Dedifferentiated amniotic fluid mesenchymal stem cell (primary cell): ENCODE results near the gene ENHO.

ENCODE experiments used
- DNase-seq: peaks from one replicate; pipeline ENCODE4 v3.0.0-alpha.2; 2016; ENCODE audit errors: extremely low spot score

Gene ENHO

DNA sequence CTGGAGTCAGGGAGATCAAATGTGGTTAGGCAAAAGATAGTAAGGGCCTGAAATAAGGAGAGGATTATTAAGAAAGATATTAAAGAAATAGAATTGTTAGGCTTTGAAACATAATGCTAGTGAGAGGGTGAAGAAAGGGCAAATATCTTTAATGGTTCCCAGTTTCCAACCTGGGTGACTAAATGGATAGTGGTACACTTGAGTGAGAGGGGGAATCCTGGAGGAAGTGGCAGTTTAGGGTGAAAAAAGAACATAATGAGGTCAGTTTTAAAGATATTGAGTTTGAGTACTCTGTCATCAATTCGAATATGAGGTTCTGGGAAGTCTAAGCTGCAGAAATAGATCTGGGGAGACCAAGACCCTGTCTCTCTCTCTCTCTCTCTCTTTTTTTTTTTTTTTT, 45.2 kb downstream of the ENHO start:
- DNase-seq = no peak

DNA sequence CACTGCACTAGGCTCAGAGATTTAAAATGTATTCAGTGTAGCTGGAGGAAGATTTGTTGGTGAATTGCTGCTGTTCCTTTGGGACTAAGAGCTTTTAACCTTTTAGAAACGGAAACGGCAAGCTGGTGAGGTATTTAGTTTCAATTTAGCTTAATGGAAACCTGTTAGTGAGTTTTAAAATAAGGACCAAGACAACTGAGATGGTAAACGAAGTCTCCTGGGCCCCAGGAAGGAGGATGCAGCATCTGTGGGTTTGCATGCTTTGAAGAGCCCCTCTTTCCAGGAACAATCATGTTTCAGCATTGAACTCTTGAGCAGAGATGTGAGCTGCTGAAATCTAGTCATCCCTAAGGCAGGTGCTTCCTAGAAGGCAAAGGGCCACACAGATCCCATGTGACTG, 47.7 kb downstream of the ENHO start:
- no peak for DNase-seq
